Aorta (tissue), 5 donors: ENCODE results near the gene FOLR1. TPM values are rescaled to one million over a fixed set of nuclear protein-coding genes. Genes with fewer than 3 reads are reported as not detected.

Experiments
- ATAC-seq: fragments of 200-7000 bp; cut with Tn5 transposase; one replicate; pipeline ENCODE4 v1.9.1; 2022; ENCODE audit warnings: moderate library complexity; ENCODE audit not compliant: low FRiP score
- DNase-seq, 2 donors: peaks; one replicate each; pipeline ENCODE4 v3.0.0-alpha.2; 2020
- H3K27ac ChIP-seq, 2 donors: one replicate each; pipeline ENCODE4 v1.5.1; 2013; ENCODE audit warnings: low read length in 2 of 2, mild to moderate bottlenecking in 2 of 2, moderate library complexity in 2 of 2, control low read depth in 1 of 2, inconsistent platforms in 1 of 2, low read depth in 1 of 2
- H3K27me3 ChIP-seq, 2 donors: one replicate each; pipeline ENCODE4 v1.6.1; 2013; ENCODE audit warnings: control low read depth in 1 of 2, low read length in 1 of 2, mild to moderate bottlenecking in 1 of 2, moderate library complexity in 1 of 2; ENCODE audit not compliant: insufficient read depth in 2 of 2, control insufficient read depth in 1 of 2
- H3K36me3 ChIP-seq, 2 donors: one replicate each; pipeline ENCODE4 v1.6.1; 2013; ENCODE audit warnings: control low read depth in 1 of 2, low read length in 1 of 2, mild to moderate bottlenecking in 1 of 2; ENCODE audit not compliant: insufficient read depth in 2 of 2, control insufficient read depth in 1 of 2
- H3K4me1 ChIP-seq, 2 donors: one replicate each; pipeline ENCODE4 v1.6.1; 2013; ENCODE audit warnings: low read length in 2 of 2, control low read depth in 1 of 2, mild to moderate bottlenecking in 1 of 2, moderate library complexity in 1 of 2; ENCODE audit not compliant: insufficient read depth in 2 of 2, control insufficient read depth in 1 of 2
- H3K4me3 ChIP-seq, 2 donors: one replicate each; pipeline ENCODE4 v1.5.1; 2013; ENCODE audit warnings: low read length in 2 of 2, control low read depth in 1 of 2, mild to moderate bottlenecking in 1 of 2
- H3K9me3 ChIP-seq: one replicate; pipeline ENCODE4 v1.6.1; 2013; ENCODE audit warnings: mild to moderate bottlenecking, low read length; ENCODE audit not compliant: control insufficient read depth
- WGBS, 2 donors: extraction: QIAGEN DNeasy Blood & Tissue Kit; methylation state at CpG; one replicate each; pipeline ENCODE4 v1.1.7; 2013; 5-methylcytosine and 5-hydroxymethylcytosine counted together
- intact Hi-C, 2 donors: fragments of 100-400 bp; cut with DNase I; formaldehyde crosslinking; loops; one replicate each; pipeline versions ENCODE4 v1.14.2 to v1.15.0; 2022
- polyA plus RNA-seq, 2 donors: library from polyadenylated mRNA; stranded (reverse); fragments of 200-250 nt; gene quantifications; one replicate each; pipeline ENCODE4 v1.2.3, GENCODE V29; 2013
- total RNA-seq, 2 donors: library from RNA; stranded (reverse); fragmentation: NEBNext Ultra II Directional; extraction: Animal tissue kit (Norgen Biotek cat#: 25700); gene quantifications; one replicate each; pipeline ENCODE4 v1.2.1, GENCODE V29; 2021
- donor health status: healthy with polysubstance abuse.
- donor health status: Bipolar disorder and iron deficiency.
- donor health status: DM: no; HTN: no; CAD: no.
- donor health status: DM: no; HTN: no; CAD: no.
- donor health status: DM: yes; HTN: yes; CAD: no.

Gene FOLR1
- total and polyA plus RNA-seq, 4 donors, result not detected

DNA sequence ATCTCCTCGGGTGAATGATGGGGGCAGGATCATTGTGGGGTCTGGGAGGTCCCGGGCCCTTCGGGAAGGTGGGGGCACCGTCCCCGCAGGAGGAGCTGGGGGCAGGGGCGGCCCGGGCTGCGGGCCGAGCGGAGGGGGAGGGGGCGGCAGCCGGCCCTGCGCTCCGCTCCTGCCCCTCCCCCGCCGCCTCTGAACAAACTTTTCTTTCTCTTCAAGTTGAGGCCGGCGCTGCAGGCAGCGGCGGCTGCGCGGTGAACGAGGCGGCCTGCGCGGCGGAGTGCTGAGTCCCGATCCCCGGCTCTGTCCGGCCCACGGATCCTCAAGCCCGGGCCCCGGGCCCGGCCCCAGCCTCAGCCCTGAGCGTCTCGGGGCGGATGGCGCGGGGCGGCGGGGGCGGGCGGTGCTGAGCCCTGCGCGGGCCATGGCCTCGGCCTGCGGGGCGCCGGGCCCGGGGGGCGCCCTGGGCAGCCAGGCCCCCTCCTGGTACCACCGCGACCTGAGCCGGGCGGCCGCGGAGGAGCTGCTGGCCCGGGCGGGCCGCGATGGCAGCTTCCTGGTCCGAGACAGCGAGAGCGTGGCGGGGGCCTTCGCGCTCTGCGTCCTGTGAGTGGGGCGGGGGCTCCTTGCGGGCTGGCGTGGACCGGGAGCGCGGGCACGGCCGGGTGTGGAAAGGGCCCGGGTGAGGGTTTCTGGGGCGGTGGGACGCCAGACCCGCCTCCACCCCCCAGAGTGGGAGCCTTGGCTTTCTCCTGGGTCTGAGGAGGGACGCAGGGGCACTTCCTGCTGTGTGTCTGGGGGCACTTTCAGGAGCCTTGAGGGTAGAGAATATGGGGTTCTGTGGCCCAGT is 32.8 kb downstream of the FOLR1 start, which contains the start of gene INPPL1:
TSS of gene INPPL1 (plus strand) at position 204 of the 847 bp plus-strand sequence. CDS start at position 422, 218 bp downstream.
- peak; percentile 69 to 86 for DNase-seq
- H3K36me3 ChIP-seq, result peaks cover 0 to under 1% of the 10 kb centered on the region in 2 donors
- peak within 1 kb of the TSS; percentile 83 to 85 for H3K27ac ChIP-seq
- intact Hi-C loops, result loop anchor here in 1 of 2 donors (5.0 kb wide), 1 partner anchor 208 kb away; the partner anchor contains the start of gene CLPB
- H3K9me3 ChIP-seq, result no peaks in the 10 kb centered on the region
- H3K4me3 ChIP-seq, result peak within 1 kb of the TSS; percentile 91 to 98
- WGBS, 2 donors, result 1% methylated on average over 40 to 81 of the region's 81 CpGs
- no peaks in the 10 kb centered on the region for H3K4me1 ChIP-seq
- no peak for ATAC-seq
- H3K27me3 ChIP-seq, result no peaks in the 10 kb centered on the region

DNA sequence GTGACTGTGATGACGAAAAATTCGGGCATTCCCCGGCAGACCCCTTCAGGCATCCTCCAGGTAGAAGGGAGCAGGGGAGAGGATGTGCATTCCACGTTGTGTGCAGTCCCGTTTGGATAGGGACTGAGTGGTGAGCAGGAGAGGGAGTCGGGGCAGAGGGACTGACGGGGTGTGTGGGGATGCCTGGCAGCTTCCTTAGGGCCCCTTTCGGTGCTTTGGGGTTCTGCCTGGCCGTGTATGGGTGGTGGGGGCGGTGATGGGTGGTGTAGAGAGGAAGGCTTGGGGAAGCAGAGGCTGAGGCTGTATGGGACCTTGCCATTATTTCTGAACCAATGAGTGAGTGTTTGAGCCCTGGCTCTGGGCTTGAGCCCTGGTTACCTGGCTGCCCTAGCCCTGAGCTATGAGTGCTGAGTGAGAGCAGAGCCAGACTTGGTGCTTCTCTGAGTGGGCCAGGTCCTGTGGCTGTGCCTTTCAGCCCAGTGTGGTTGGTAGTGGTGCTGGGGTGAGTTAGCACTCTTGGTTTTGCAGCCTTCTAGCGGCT is 33.5 kb downstream of the FOLR1 start:
- H3K4me1 ChIP-seq, result no peaks in the 10 kb centered on the region

DNA sequence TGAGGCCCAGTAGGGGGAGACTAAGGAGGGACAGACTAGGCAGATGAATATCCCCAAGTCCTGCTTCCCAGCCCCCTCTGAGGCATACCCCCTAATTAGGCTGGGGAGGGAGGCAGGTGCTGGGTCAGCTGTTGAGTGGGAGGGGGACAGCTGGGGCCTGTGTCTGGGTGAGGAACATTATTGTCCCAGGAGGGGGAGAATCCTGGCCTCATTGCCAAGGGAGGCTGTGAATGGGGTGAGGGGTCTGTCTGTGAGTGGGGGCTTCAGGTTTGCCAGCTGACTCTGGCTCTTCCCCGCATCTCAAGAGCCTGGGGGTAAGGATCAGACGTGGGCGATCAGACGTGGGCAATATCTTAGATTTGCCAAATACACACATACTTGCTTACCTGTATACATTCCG is 34.8 kb downstream of the FOLR1 start:
- peaks cover 0 to 7% of the 10 kb centered on the region in 2 donors for H3K36me3 ChIP-seq
- WGBS, 2 donors, result 77 to 82% methylated on average over 5 of the region's 5 CpGs
- no peak for ATAC-seq
- intact Hi-C loops, result no loop called here
- no peak overlapping the region for H3K4me3 ChIP-seq
- DNase-seq, result peak in 1 of 2 donors; percentile 35
- H3K4me1 ChIP-seq, result no peaks in the 10 kb centered on the region
- no peaks in the 10 kb centered on the region for H3K9me3 ChIP-seq
- no peak overlapping the region for H3K27ac ChIP-seq
- no peaks in the 10 kb centered on the region for H3K27me3 ChIP-seq

More for the DNA sequence above, 33.5 kb downstream of the FOLR1 start:
- Histone ChIP-seq H3K27me3 (no peaks in the 10 kb centered on the region), H3K27ac (peak overlapping the region in 1 of 2 donors; percentile 10), H3K4me3 (peak overlapping the region; percentile 91 to 98), H3K9me3 (no peaks in the 10 kb centered on the region), H3K36me3 (peaks cover 0 to 3% of the 10 kb centered on the region in 2 donors)
- ATAC-seq, result no peak
- no peak for DNase-seq
- intact Hi-C loops, result no loop called here
- 13 to 15% methylated on average over 11 of the region's 11 CpGs for WGBS, 2 donors

DNA sequence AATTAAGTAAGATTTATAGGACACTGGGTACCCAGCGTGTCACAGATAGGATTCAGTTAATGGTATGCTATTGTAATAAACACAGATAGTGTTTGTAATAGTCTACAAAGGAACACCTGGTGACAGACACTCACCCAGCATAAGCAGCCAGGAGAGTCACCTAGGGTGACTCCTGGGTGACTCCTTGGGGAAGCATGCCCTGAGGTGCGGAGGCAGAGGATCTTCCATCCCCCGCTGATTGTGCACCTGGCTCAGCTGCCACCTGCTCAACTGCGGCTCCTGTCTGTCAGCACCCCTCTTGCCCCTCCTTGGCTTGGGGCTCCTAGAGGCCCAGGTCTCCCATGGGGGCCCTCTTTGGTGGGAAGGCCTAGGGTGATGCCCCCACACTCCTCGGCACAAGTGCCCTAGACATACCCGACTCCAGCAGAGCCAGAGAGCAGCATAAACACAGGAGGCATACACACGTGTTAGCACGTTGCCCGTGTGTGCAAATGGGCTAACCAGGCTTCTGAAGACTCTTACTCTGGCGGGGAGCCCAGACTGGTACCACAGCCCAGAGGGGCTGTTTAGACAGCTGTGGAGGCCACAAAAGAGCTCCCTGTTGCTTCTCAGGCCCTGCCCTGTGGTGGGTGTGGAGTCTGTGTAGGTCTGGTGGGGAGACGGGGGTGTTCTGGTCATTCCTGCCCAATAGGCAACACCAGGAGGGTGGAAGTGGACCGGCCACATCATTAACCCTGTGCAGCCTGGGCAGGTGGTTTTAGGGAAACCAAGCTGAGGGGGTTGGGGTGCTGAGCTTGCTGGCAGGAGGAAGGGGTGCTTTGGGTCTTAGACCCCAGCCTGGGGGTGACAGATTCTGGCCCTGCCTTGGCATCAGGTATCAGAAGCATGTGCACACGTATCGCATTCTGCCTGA is 35.6 kb downstream of the FOLR1 start:
- WGBS, 2 donors, result 61 to 65% methylated on average over 14 of the region's 14 CpGs
- H3K27me3 ChIP-seq, result no peaks in the 10 kb centered on the region
- intact Hi-C loops, result no loop called here
- peaks cover 0 to 9% of the 10 kb centered on the region in 2 donors for H3K36me3 ChIP-seq
- ATAC-seq (no peak), DNase-seq (peak; percentile 44)
- no peak overlapping the region for H3K27ac ChIP-seq
- H3K9me3 ChIP-seq, result no peaks in the 10 kb centered on the region
- no peaks in the 10 kb centered on the region for H3K4me1 ChIP-seq
- no peak overlapping the region for H3K4me3 ChIP-seq

DNA sequence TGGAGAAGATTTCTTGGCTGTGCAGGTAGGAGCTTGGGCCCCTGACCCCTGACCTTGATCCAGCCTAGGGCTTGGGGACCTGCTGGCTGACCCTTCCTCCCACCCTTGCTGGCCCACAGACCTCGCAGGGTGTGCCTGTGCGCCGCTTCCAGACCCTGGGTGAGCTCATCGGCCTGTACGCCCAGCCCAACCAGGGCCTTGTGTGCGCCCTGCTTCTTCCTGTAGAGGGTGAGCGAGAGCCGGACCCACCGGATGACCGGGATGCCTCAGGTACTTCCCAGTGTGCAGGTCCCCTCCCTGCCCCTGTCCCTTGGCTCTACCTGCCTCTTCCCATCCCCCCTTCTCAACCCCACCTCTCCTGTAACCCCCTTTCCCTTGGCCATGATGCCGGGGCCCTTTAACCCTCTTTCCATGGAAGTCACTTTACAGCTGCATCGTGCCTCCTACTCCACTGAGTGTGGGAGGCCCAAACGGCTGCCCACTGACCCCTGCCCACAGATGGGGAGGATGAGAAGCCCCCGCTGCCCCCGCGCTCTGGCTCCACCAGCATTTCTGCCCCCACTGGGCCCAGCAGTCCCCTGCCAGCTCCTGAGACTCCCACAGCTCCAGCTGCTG is 36.4 kb downstream of the FOLR1 start:
- DNase-seq (peak; percentile 45 to 76), ATAC-seq (no peak)
- H3K9me3 ChIP-seq, result no peaks in the 10 kb centered on the region
- H3K36me3 ChIP-seq, result peaks cover 0 to 11% of the 10 kb centered on the region in 2 donors
- H3K27ac ChIP-seq, result no peak overlapping the region
- no peak overlapping the region for H3K4me3 ChIP-seq
- no peaks in the 10 kb centered on the region for H3K27me3 ChIP-seq
- 74 to 75% methylated on average over 16 of the region's 16 CpGs for WGBS, 2 donors
- no peaks in the 10 kb centered on the region for H3K4me1 ChIP-seq
- intact Hi-C loops, result no loop called here

DNA sequence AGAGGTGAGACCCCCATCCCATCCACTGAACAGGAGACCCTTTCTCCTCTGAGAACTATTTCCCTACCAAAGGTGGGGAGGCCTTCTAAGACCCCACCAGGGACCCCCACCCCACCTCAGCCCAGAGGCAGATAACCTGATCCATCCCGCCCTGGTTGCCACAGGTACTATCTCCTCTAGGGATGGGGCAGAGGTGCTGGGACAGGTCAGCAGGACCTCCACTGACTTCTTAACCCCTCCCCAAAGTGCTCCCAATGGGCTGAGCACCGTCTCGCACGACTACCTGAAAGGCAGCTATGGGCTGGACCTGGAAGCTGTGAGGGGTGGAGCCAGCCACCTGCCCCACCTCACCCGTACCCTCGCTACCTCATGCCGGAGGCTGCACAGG is 36.9 kb downstream of the FOLR1 start:
- Histone ChIP-seq H3K4me3 (no peak overlapping the region), H3K27me3 (no peaks in the 10 kb centered on the region), H3K27ac (no peak overlapping the region), H3K4me1 (no peaks in the 10 kb centered on the region), H3K9me3 (no peaks in the 10 kb centered on the region), H3K36me3 (peaks cover 0 to 13% of the 10 kb centered on the region in 2 donors)
- ATAC-seq (no peak), DNase-seq (peak in 1 of 2 donors; percentile 41)
- intact Hi-C loops, result no loop called here
- 85 to 88% methylated on average over 7 of the region's 7 CpGs for WGBS, 2 donors

DNA sequence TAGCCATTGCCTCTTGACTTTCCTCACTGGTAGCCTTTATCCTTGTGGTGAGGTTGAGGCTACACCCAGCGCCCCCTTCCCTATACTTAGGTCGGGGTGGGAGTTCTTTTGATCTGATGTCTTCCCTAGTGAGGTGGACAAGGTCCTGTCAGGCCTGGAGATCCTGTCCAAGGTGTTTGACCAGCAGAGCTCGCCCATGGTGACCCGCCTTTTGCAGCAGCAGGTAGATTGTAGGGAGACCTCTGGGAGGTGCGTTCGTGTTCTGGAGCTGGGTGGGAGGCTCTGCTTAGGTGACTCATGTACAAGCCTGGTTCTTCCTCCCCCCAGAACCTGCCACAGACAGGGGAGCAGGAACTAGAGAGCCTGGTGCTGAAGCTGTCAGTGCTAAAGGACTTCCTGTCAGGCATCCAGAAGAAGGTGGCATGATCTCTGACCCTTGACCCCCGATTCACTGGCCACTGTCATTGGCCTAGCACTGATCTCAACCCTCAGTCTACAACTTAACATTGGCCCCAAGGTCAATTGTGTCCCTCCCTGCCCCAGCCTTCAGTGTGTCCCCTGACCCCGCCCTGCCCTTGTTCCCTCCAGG is 37.5 kb downstream of the FOLR1 start:
- 93 to 94% methylated on average over 8 of the region's 8 CpGs for WGBS, 2 donors
- no peaks in the 10 kb centered on the region for H3K9me3 ChIP-seq
- H3K27me3 ChIP-seq, result no peaks in the 10 kb centered on the region
- intact Hi-C loops, result no loop called here
- DNase-seq, result peak in 1 of 2 donors; percentile 45
- no peak overlapping the region for H3K27ac ChIP-seq
- no peaks in the 10 kb centered on the region for H3K4me1 ChIP-seq
- H3K36me3 ChIP-seq, result peaks cover 0 to 13% of the 10 kb centered on the region in 2 donors
- ATAC-seq, result no peak
- H3K4me3 ChIP-seq, result no peak overlapping the region
